ENCODE measurements around the gene CSF2RB.

Gene CSF2RB

GRCh38 chr22:36938886-36939285 lies 25.5 kb downstream of the CSF2RB start:
- no peaks in the 10 kb centered on the region for H3K27me3 ChIP-seq (ENCODE audit: control insufficient read depth, insufficient read depth, low read length)
- no peak overlapping the region for H2AFZ ChIP-seq
- no peaks in the 10 kb centered on the region for H3K4me1 ChIP-seq
- H3K4me2 ChIP-seq (ENCODE audit: low read length) = no peak overlapping the region
- H3K9ac ChIP-seq = no peak overlapping the region
- no peak overlapping the region for H3K27ac ChIP-seq
- H3K36me3 ChIP-seq (ENCODE audit: control insufficient read depth, insufficient read depth, low read length) = no peaks in the 10 kb centered on the region
- TF ChIP-seq CTCF (IDR thresholded peaks at IDR 0.05) = no peak
- no peaks in the 10 kb centered on the region for H3K9me3 ChIP-seq (ENCODE audit: control insufficient read depth, low read length)
- no peak overlapping the region for H3K4me3 ChIP-seq (ENCODE audit: low read depth, low read length)
- no peaks in the 10 kb centered on the region for H3K79me2 ChIP-seq

GRCh38 chr22:36940676-36941075 lies 27.2 kb downstream of the CSF2RB start:
- TF ChIP-seq CTCF (IDR thresholded peaks at IDR 0.05) = no peak
- no peaks in the 10 kb centered on the region for H3K4me1 ChIP-seq
- no peak overlapping the region for H3K4me3 ChIP-seq (ENCODE audit: low read depth, low read length)
- H3K9me3 ChIP-seq (ENCODE audit: control insufficient read depth, low read length) = no peaks in the 10 kb centered on the region
- H3K36me3 ChIP-seq (ENCODE audit: control insufficient read depth, insufficient read depth, low read length) = no peaks in the 10 kb centered on the region
- no peak overlapping the region for H3K4me2 ChIP-seq (ENCODE audit: low read length)
- H2AFZ ChIP-seq = no peak overlapping the region
- H3K9ac ChIP-seq = no peak overlapping the region
- no peaks in the 10 kb centered on the region for H3K27me3 ChIP-seq (ENCODE audit: control insufficient read depth, insufficient read depth, low read length)
- H3K79me2 ChIP-seq = no peaks in the 10 kb centered on the region
- no peak overlapping the region for H3K27ac ChIP-seq

GRCh38 chr22:36942556-36942955 lies 29.1 kb downstream of the CSF2RB start:
- H3K27ac ChIP-seq = no peak overlapping the region
- H3K27me3 ChIP-seq (ENCODE audit: control insufficient read depth, insufficient read depth, low read length) = no peaks in the 10 kb centered on the region
- H3K79me2 ChIP-seq = no peaks in the 10 kb centered on the region
- no peaks in the 10 kb centered on the region for H3K36me3 ChIP-seq (ENCODE audit: control insufficient read depth, insufficient read depth, low read length)
- no peaks in the 10 kb centered on the region for H3K4me1 ChIP-seq
- no peak overlapping the region for H2AFZ ChIP-seq
- no peak overlapping the region for H3K4me2 ChIP-seq (ENCODE audit: low read length)
- H3K9me3 ChIP-seq (ENCODE audit: control insufficient read depth, low read length) = no peaks in the 10 kb centered on the region
- H3K9ac ChIP-seq = no peak overlapping the region
- TF ChIP-seq CTCF (IDR thresholded peaks at IDR 0.05) = no peak
- no peak overlapping the region for H3K4me3 ChIP-seq (ENCODE audit: low read depth, low read length)

- Histone ChIP-seq H3K27ac (no peak overlapping the region), H2AFZ (no peak overlapping the region), H3K9ac (no peak overlapping the region), H3K4me3 (ENCODE audit: low read depth, low read length) (no peak overlapping the region), H3K4me2 (ENCODE audit: low read length) (no peak overlapping the region), H3K9me3 (ENCODE audit: control insufficient read depth, low read length) (no peaks in the 10 kb centered on the region), H3K36me3 (ENCODE audit: control insufficient read depth, insufficient read depth, low read length) (no peaks in the 10 kb centered on the region), H3K4me1 (no peaks in the 10 kb centered on the region), H3K79me2 (no peaks in the 10 kb centered on the region), H3K27me3 (ENCODE audit: control insufficient read depth, insufficient read depth, low read length) (no peaks in the 10 kb centered on the region)
- TF ChIP-seq CTCF (IDR thresholded peaks at IDR 0.05) = no peak
These were observed 33.2 kb downstream of the CSF2RB start for GRCh38 chr22:36946421-36947158.
